ENCODE data around the gene FEV. TPM values are rescaled to one million over a fixed set of nuclear protein-coding genes. Genes with fewer than 3 reads are reported as not detected.

FEV gene
- total and polyA plus RNA-seq, 4 donors, result 0.11 to 0.14 TPM; not detected in 2

GRCh38 chr2:218988164-218988563 lies 3.2 kb upstream of the FEV start:
- Histone ChIP-seq H3K4me3 (ENCODE audit: low read depth, low read length) (no peak overlapping the region), H3K4me1 (ENCODE audit: control insufficient read depth, insufficient read depth, low read length) (peaks cover 25% of the 10 kb centered on the region), H3K27me3 (ENCODE audit: control insufficient read depth, insufficient read depth, low read length) (peaks cover 98% of the 10 kb centered on the region), H3K36me3 (ENCODE audit: control insufficient read depth, insufficient read depth, low read length) (no peaks in the 10 kb centered on the region), H3K9me3 (ENCODE audit: control insufficient read depth, insufficient read depth, low read length) (no peaks in the 10 kb centered on the region), H3K27ac (ENCODE audit: low read depth, low read length) (no peak overlapping the region)
- WGBS (ENCODE audit: insufficient coverage), result no CpG with 5 or more reads among the region's 3 CpGs
- no peak for DNase-seq (ENCODE audit: low read depth in 4 of 6, low spot score in 6 of 6)

- 30% methylated on average over 3 of the region's 4 CpGs for WGBS (ENCODE audit: insufficient coverage)
Observed at GRCh38 chr2:218986148-218986761, 1.3 kb upstream of the FEV start.

GRCh38 chr2:218985325-218986091 lies 524 bp upstream of the FEV start:
- peaks cover 95% of the 10 kb centered on the region for H3K27me3 ChIP-seq (ENCODE audit: control insufficient read depth, insufficient read depth, low read length)
- no peaks in the 10 kb centered on the region for H3K9me3 ChIP-seq (ENCODE audit: control insufficient read depth, insufficient read depth, low read length)
- H3K27ac ChIP-seq (ENCODE audit: low read depth, low read length), result no peak overlapping the region
- no peak overlapping the region for H3K4me3 ChIP-seq (ENCODE audit: low read depth, low read length)
- WGBS (ENCODE audit: insufficient coverage), result 2% methylated on average over 48 of the region's 49 CpGs
- peaks cover 39% of the 10 kb centered on the region for H3K4me1 ChIP-seq (ENCODE audit: control insufficient read depth, insufficient read depth, low read length)
- no peak for DNase-seq (ENCODE audit: low read depth in 4 of 6, low spot score in 6 of 6)
- H3K36me3 ChIP-seq (ENCODE audit: control insufficient read depth, insufficient read depth, low read length), result no peaks in the 10 kb centered on the region

More at GRCh38 chr2:218986148-218986761, 1.3 kb upstream of the FEV start:
- Histone ChIP-seq H3K4me1 (ENCODE audit: control insufficient read depth, insufficient read depth, low read length) (peaks cover 33% of the 10 kb centered on the region), H3K27ac (ENCODE audit: low read depth, low read length) (no peak overlapping the region), H3K4me3 (ENCODE audit: low read depth, low read length) (no peak overlapping the region), H3K36me3 (ENCODE audit: control insufficient read depth, insufficient read depth, low read length) (no peaks in the 10 kb centered on the region), H3K27me3 (ENCODE audit: control insufficient read depth, insufficient read depth, low read length) (peaks cover 96% of the 10 kb centered on the region), H3K9me3 (ENCODE audit: control insufficient read depth, insufficient read depth, low read length) (no peaks in the 10 kb centered on the region)
- DNase-seq (ENCODE audit: low read depth in 4 of 6, low spot score in 6 of 6), result no peak

- DNase-seq (ENCODE audit: low read depth in 4 of 6, low spot score in 6 of 6), result peak in 2 of 6 donors; percentile 38 to 64
- Histone ChIP-seq H3K36me3 (ENCODE audit: control insufficient read depth, insufficient read depth, low read length) (no peaks in the 10 kb centered on the region), H3K4me1 (ENCODE audit: control insufficient read depth, insufficient read depth, low read length) (peaks cover 48% of the 10 kb centered on the region), H3K4me3 (ENCODE audit: low read depth, low read length) (no peak overlapping the region), H3K9me3 (ENCODE audit: control insufficient read depth, insufficient read depth, low read length) (no peaks in the 10 kb centered on the region), H3K27ac (ENCODE audit: low read depth, low read length) (no peak overlapping the region), H3K27me3 (ENCODE audit: control insufficient read depth, insufficient read depth, low read length) (peaks cover 94% of the 10 kb centered on the region)
- WGBS (ENCODE audit: insufficient coverage), result under 1% methylated on average over 49 of the region's 50 CpGs
Observed at GRCh38 chr2:218984239-218985020, 554 bp downstream of the FEV start.

- H3K36me3 ChIP-seq (ENCODE audit: control insufficient read depth, insufficient read depth, low read length), result no peaks in the 10 kb centered on the region
- no peaks in the 10 kb centered on the region for H3K9me3 ChIP-seq (ENCODE audit: control insufficient read depth, insufficient read depth, low read length)
- H3K27me3 ChIP-seq (ENCODE audit: control insufficient read depth, insufficient read depth, low read length), result peaks cover 94% of the 10 kb centered on the region
- no peak for DNase-seq (ENCODE audit: low read depth in 4 of 6, low spot score in 6 of 6)
- H3K27ac ChIP-seq (ENCODE audit: low read depth, low read length), result no peak overlapping the region
- 2% methylated on average over 10 of the region's 10 CpGs for WGBS (ENCODE audit: insufficient coverage)
- peaks cover 48% of the 10 kb centered on the region for H3K4me1 ChIP-seq (ENCODE audit: control insufficient read depth, insufficient read depth, low read length)
- H3K4me3 ChIP-seq (ENCODE audit: low read depth, low read length), result no peak overlapping the region
Observed at GRCh38 chr2:218983934-218984238, 1.1 kb downstream of the FEV start.

GRCh38 chr2:218983263-218983933 lies 1.6 kb downstream of the FEV start:
- no peaks in the 10 kb centered on the region for H3K36me3 ChIP-seq (ENCODE audit: control insufficient read depth, insufficient read depth, low read length)
- no peaks in the 10 kb centered on the region for H3K9me3 ChIP-seq (ENCODE audit: control insufficient read depth, insufficient read depth, low read length)
- H3K27me3 ChIP-seq (ENCODE audit: control insufficient read depth, insufficient read depth, low read length), result peaks cover 94% of the 10 kb centered on the region
- WGBS (ENCODE audit: insufficient coverage), result under 1% methylated on average over 22 of the region's 23 CpGs
- DNase-seq (ENCODE audit: low read depth in 4 of 6, low spot score in 6 of 6), result no peak
- H3K27ac ChIP-seq (ENCODE audit: low read depth, low read length), result no peak overlapping the region
- no peak overlapping the region for H3K4me3 ChIP-seq (ENCODE audit: low read depth, low read length)
- H3K4me1 ChIP-seq (ENCODE audit: control insufficient read depth, insufficient read depth, low read length), result peaks cover 48% of the 10 kb centered on the region

DNA sequence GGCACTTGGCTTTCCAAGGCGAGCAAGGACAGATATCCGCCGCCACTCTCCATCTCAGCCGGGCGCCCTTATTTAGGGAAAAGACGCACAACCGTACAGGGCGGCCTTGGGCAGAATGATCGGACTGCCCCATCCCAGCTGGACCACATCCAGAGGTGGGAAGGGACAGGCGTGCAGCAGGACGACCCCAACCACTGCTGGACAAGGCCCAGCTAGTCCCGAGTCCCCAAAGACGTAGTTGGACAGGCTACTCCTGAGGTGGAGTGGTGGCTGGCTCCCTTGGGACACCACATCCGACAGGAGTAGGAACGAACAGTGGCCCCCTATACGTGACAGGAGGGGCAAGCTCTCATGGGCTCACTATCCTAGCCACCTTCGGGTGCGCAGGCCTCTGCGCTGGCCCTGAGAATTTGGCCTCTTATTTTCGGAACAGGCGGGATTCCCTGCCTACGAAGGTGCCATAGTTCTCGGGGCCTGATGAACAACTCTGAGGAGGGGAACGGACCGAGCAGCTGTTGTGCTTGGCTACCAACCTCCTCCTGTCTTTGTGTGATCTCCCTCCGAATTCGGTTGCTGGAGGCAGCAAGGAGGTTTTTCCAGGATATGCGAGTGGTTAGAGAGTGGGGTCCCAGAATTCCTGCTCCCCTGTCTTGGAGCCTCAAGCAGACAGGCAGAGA lies 2.3 kb downstream of the FEV start:
- Histone ChIP-seq H3K9me3 (ENCODE audit: control insufficient read depth, insufficient read depth, low read length) (no peaks in the 10 kb centered on the region), H3K4me3 (ENCODE audit: low read depth, low read length) (no peak overlapping the region), H3K27ac (ENCODE audit: low read depth, low read length) (no peak overlapping the region), H3K36me3 (ENCODE audit: control insufficient read depth, insufficient read depth, low read length) (no peaks in the 10 kb centered on the region), H3K4me1 (ENCODE audit: control insufficient read depth, insufficient read depth, low read length) (peaks cover 48% of the 10 kb centered on the region), H3K27me3 (ENCODE audit: control insufficient read depth, insufficient read depth, low read length) (peaks cover 91% of the 10 kb centered on the region)
- no peak for DNase-seq (ENCODE audit: low read depth in 4 of 6, low spot score in 6 of 6)
- WGBS (ENCODE audit: insufficient coverage), result 2% methylated on average over 25 of the region's 28 CpGs

DNA sequence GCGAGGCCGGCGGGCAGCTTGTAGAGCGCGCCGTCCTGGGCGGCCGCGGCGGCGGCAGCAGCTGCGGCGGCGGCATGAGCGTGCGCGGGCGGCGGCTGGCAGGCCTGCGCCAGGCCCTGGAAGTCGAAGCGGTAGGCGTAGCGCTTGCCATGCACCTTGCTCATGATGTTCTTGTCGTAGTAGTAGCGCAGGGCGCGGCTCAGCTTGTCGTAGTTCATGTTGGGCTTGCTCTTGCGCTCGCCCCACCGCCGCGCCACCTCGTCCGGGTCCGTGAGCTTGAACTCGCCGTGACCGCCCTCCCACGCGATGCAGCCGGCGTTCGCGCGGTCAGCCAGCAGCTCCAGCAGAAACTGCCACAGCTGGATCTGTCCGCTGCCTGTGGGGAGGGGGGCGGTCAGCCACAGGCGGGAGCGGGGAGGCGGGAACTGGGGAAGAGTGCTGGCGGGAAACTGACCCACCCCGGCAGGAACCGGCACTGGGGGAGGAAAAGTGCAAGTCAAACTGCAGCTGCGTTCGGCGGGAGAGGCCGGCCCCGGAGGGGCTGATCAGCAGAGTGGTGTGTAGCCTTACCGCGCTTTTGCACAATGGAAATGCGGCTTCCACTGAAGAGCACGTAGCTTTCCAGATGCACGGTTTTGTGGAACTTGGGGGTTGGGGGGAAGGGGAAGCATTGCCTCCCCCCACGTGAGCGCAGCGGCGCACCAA lies 3.0 kb downstream of the FEV start:
- WGBS (ENCODE audit: insufficient coverage), result 0% methylated on average over 69 of the region's 69 CpGs
- no peak overlapping the region for H3K27ac ChIP-seq (ENCODE audit: low read depth, low read length)
- DNase-seq (ENCODE audit: low read depth in 4 of 6, low spot score in 6 of 6), result peak in 2 of 6 donors; percentile 41 to 72

More for the DNA sequence above, 3.0 kb downstream of the FEV start:
- peak overlapping the region; percentile 12 for H3K4me3 ChIP-seq (ENCODE audit: low read depth, low read length)
- peaks cover 48% of the 10 kb centered on the region for H3K4me1 ChIP-seq (ENCODE audit: control insufficient read depth, insufficient read depth, low read length)
- no peaks in the 10 kb centered on the region for H3K9me3 ChIP-seq (ENCODE audit: control insufficient read depth, insufficient read depth, low read length)
- H3K36me3 ChIP-seq (ENCODE audit: control insufficient read depth, insufficient read depth, low read length), result no peaks in the 10 kb centered on the region
- H3K27me3 ChIP-seq (ENCODE audit: control insufficient read depth, insufficient read depth, low read length), result peaks cover 91% of the 10 kb centered on the region
